CD4-positive, alpha-beta T cell (primary cell): Measurements from ENCODE around the gene GDF7. TPM values are rescaled to one million over a fixed set of nuclear protein-coding genes. Genes with fewer than 3 reads are reported as not detected.

Experiments
- ATAC-seq: fragments of 200-7000 bp; cut with Tn5 transposase; one replicate; pipeline ENCODE4 v1.10.0; 2022; ENCODE audit warnings: mild to moderate bottlenecking; ENCODE audit not compliant: poor library complexity
- CTCF ChIA-PET: fragments of 350-600 bp; sonication (Branson Sonifier 250); formaldehyde crosslinking; loops from one replicate; lab custom pipeline; 2021; ENCODE audit warnings: antibody characterized with exemption, inconsistent platforms; lab: Charles Lee
- POLR2A ChIA-PET: fragments of 350-600 bp; sonication (Branson Sonifier 250); formaldehyde crosslinking; loops from one replicate; lab custom pipeline; 2021; ENCODE audit warnings: antibody characterized with exemption, inconsistent platforms; lab: Charles Lee
- DNase-seq, 14 experiments: peaks; one replicate each; pipeline ENCODE4 v3.0.0-alpha.2; 2013 to 2020; ENCODE audit warnings: mixed read lengths in 2 of 14
- H3K27ac ChIP-seq, 2 donors: one replicate each; pipeline versions ENCODE4 v1.5.1 to v1.7.0; 2013; ENCODE audit warnings: low read length in 2 of 2, low read depth in 1 of 2, mild to moderate bottlenecking in 1 of 2
- H3K27me3 ChIP-seq, 2 experiments: 1 replicate in 1 of 2; 2 replicates in 1 of 2; pipeline versions ENCODE4 v1.6.1 to v1.7.0; 2013; ENCODE audit warnings: low read length in 2 of 2, control low read depth in 1 of 2, mild to moderate bottlenecking in 1 of 2, moderate library complexity in 1 of 2; ENCODE audit not compliant: insufficient read depth in 2 of 2, control insufficient read depth in 1 of 2
- H3K36me3 ChIP-seq: one replicate; pipeline ENCODE4 v1.6.1; 2013; ENCODE audit warnings: low read length, control low read depth; ENCODE audit not compliant: insufficient read depth
- H3K4me1 ChIP-seq: one replicate; pipeline ENCODE4 v1.6.1; 2013; ENCODE audit warnings: low read length, control low read depth; ENCODE audit not compliant: insufficient read depth
- H3K4me3 ChIP-seq: one replicate; pipeline ENCODE4 v1.5.1; 2013; ENCODE audit warnings: mild to moderate bottlenecking, low read length, moderate library complexity
- H3K9me3 ChIP-seq, 2 experiments: 1 replicate in 1 of 2; 2 replicates in 1 of 2; pipeline versions ENCODE4 v1.6.1 to v1.7.0; 2013; ENCODE audit warnings: low read length in 2 of 2, mild to moderate bottlenecking in 2 of 2, control low read depth in 1 of 2, moderate library complexity in 1 of 2; ENCODE audit not compliant: control insufficient read depth in 1 of 2, insufficient read depth in 1 of 2
- H3K27ac Mint-ChIP-seq: one replicate; pipeline ENCODE4 v1.8.0; 2020; ENCODE audit warnings: mixed read lengths
- H3K27me3 Mint-ChIP-seq: one replicate; pipeline ENCODE4 v1.8.0; 2021; ENCODE audit warnings: mixed read lengths
- H3K36me3 Mint-ChIP-seq: one replicate; pipeline ENCODE4 v1.8.0; 2021; ENCODE audit warnings: low read depth, mixed read lengths
- H3K4me1 Mint-ChIP-seq: one replicate; pipeline ENCODE4 v1.8.0; 2021; ENCODE audit warnings: low read depth, mixed read lengths
- H3K4me3 Mint-ChIP-seq: one replicate; pipeline ENCODE4 v1.8.0; 2020; ENCODE audit warnings: mild to moderate bottlenecking, mixed read lengths
- H3K9me3 Mint-ChIP-seq: one replicate; pipeline ENCODE4 v1.8.0; 2020; ENCODE audit warnings: mixed read lengths
- intact Hi-C, 2 experiments: fragments of 100-400 bp; cut with DNase I in 1 of 2; cut with micrococcal nuclease in 1 of 2; formaldehyde crosslinking; loops; one replicate each; pipeline versions ENCODE4 v1.15.1 to v1.9.0; 2023 to 2025; cut with DNase I, micrococcal nuclease
- total RNA-seq, 174 experiments: library from RNA in 2 of 174; stranded (reverse) in 2 of 174; gene quantifications; one replicate each; pipeline ENCODE4 v1.2.3 and lab custom pipeline; 2021 to 2026
- TF ChIP-seq, protein P1 (sequence below): fragments of 200-600 bp; IDR thresholded peaks from one replicate; pipeline ENCODE4 v1.8.0; 2022; ENCODE audit warnings: antibody characterized with exemption, mild to moderate bottlenecking

GDF7 gene
- total RNA-seq, 2 experiments from 2014 or later = 0.05 to 0.14 TPM

DNA sequence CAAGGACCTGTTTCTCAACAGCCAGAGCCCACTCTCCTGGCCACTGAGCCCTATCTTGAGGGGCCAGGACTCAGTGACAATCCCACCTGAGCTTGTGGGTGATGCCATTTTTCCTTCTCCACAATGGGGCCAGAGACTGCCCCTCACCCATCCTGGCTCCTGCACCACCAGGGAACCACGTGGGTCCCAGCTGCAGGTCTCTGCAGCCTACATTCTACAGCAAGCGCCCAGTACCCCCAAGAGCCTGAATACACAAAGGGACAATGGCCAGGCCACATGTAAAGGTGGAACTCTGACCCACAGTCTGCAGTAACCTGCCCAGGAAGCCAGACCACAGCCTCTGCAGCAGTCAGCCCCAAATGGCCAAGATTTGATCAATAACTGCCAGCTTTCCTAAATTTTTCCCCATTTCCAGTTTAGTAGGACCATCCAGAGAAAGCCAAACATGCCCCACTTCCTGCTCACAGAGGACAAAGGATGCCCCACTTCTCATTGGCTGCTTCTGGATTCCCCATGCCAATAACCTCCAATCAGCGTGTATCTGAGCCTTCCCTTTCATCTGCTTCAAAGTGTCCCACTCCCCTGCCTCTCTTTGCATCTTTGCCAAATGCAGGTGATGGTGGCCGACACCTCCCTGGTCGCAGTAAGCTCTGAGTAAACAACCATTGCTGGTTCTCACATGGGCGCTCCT, 35.2 kb upstream of the GDF7 start:
- TF ChIP-seq, protein P1, sequence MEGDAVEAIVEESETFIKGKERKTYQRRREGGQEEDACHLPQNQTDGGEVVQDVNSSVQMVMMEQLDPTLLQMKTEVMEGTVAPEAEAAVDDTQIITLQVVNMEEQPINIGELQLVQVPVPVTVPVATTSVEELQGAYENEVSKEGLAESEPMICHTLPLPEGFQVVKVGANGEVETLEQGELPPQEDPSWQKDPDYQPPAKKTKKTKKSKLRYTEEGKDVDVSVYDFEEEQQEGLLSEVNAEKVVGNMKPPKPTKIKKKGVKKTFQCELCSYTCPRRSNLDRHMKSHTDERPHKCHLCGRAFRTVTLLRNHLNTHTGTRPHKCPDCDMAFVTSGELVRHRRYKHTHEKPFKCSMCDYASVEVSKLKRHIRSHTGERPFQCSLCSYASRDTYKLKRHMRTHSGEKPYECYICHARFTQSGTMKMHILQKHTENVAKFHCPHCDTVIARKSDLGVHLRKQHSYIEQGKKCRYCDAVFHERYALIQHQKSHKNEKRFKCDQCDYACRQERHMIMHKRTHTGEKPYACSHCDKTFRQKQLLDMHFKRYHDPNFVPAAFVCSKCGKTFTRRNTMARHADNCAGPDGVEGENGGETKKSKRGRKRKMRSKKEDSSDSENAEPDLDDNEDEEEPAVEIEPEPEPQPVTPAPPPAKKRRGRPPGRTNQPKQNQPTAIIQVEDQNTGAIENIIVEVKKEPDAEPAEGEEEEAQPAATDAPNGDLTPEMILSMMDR = no peak
- no peak overlapping the region for H3K27ac Mint-ChIP-seq
- no peaks in the 10 kb centered on the region for H3K9me3 Mint-ChIP-seq
- Histone ChIP-seq H3K4me3 (no peak overlapping the region), H3K9me3 (no peaks in the 10 kb centered on the region), H3K27ac (no peak overlapping the region), H3K36me3 (peaks cover 15% of the 10 kb centered on the region), H3K4me1 (no peaks in the 10 kb centered on the region), H3K27me3 (no peaks in the 10 kb centered on the region)
- no peaks in the 10 kb centered on the region for H3K4me1 Mint-ChIP-seq
- DNase-seq (no peak), ATAC-seq (no peak)
- H3K27me3 Mint-ChIP-seq = no peaks in the 10 kb centered on the region
- H3K36me3 Mint-ChIP-seq = peaks cover 33% of the 10 kb centered on the region
- H3K4me3 Mint-ChIP-seq = no peak overlapping the region
- ChIA-PET POLR2A (no interaction called here), CTCF (no interaction called here)
- intact Hi-C loops = no loop called here

DNA sequence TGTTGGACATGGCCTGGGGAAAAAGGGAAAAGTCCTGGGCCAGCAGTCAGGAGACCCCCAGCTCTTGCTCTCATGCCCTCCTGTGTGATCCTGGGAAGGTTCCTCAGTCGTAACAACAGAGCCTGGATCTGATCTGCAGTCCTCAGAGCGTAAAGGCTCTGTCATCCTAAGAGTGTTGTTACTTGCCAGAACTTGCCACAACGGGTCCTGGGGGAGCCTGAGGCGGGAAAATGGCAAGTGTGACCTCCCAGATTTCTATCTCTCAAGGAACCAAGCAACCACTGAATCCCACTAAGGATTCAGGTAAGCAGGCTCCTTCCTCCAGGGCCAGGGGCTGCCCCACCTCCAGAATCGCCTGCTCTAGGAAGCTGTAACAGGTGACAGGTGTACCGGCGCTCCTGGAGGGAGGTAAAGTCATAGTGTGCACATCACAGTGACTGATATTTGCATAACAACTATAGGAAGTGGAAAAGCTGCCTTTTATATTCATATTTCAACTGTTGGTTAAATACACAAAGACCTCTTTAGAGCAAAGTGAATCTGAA, 34.4 kb upstream of the GDF7 start:
- ATAC-seq = no peak
- Histone ChIP-seq H3K36me3 (peaks cover 19% of the 10 kb centered on the region), H3K27me3 (no peaks in the 10 kb centered on the region), H3K4me3 (no peak overlapping the region), H3K27ac (no peak overlapping the region), H3K4me1 (no peaks in the 10 kb centered on the region), H3K9me3 (no peaks in the 10 kb centered on the region)
- CTCF ChIA-PET = no interaction called here
- POLR2A ChIA-PET = no interaction called here
- no peak overlapping the region for H3K27ac Mint-ChIP-seq
- intact Hi-C loops = no loop called here
- no peaks in the 10 kb centered on the region for H3K27me3 Mint-ChIP-seq
- TF ChIP-seq, protein P1 = no peak
- DNase-seq = no peak
- H3K4me1 Mint-ChIP-seq = no peaks in the 10 kb centered on the region
- no peak overlapping the region for H3K4me3 Mint-ChIP-seq
- peaks cover 35% of the 10 kb centered on the region for H3K36me3 Mint-ChIP-seq
- H3K9me3 Mint-ChIP-seq = no peaks in the 10 kb centered on the region

DNA sequence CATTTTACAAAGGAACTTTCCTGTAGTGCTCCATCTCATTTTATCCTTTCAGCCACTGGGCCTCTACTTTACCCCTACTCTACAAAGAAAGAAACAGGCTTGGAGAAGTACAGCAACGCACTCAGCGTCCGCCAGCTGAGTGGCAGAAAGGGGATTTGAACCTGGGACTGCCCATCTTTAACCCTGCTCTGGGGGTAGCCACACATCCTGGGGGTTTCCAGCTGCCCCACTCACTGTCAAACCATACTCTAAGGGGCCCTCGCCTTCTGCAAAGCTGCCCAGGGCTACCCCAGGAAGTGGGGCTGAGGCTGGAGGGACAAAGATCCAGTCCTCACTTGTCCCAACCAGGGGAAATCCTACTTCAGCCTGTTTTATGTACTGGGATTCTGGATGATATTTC, 33.9 kb upstream of the GDF7 start:
- ChIA-PET CTCF (no interaction called here), POLR2A (no interaction called here)
- Mint-ChIP-seq H3K9me3 (no peaks in the 10 kb centered on the region), H3K4me3 (no peak overlapping the region), H3K4me1 (no peaks in the 10 kb centered on the region), H3K27ac (no peak overlapping the region), H3K27me3 (no peaks in the 10 kb centered on the region), H3K36me3 (peaks cover 40% of the 10 kb centered on the region)
- H3K4me3 ChIP-seq = no peak overlapping the region
- H3K4me1 ChIP-seq = no peaks in the 10 kb centered on the region
- intact Hi-C loops = no loop called here
- no peak overlapping the region for H3K27ac ChIP-seq
- TF ChIP-seq, protein P1 = no peak
- no peaks in the 10 kb centered on the region for H3K27me3 ChIP-seq
- H3K9me3 ChIP-seq = no peaks in the 10 kb centered on the region
- no peak for DNase-seq
- peaks cover 24% of the 10 kb centered on the region for H3K36me3 ChIP-seq
- no peak for ATAC-seq
